Muscle layer of colon (tissue), 2 donors: Measurements from ENCODE around the gene CACNA2D4.

ENCODE experiments used
- H3K27ac ChIP-seq: one replicate; pipeline ENCODE4 v1.7.0; 2013; ENCODE audit warnings: low read depth, mild to moderate bottlenecking, low read length, moderate library complexity
- H3K27me3 ChIP-seq, 2 donors: one replicate each; pipeline ENCODE4 v1.7.0; 2013; ENCODE audit warnings: low read length in 2 of 2, mild to moderate bottlenecking in 2 of 2; ENCODE audit not compliant: insufficient read depth in 2 of 2, control insufficient read depth in 1 of 2
- H3K36me3 ChIP-seq: one replicate; pipeline ENCODE4 v1.7.0; 2013; ENCODE audit warnings: mild to moderate bottlenecking, low read length; ENCODE audit not compliant: insufficient read depth
- H3K4me1 ChIP-seq: one replicate; pipeline ENCODE4 v1.7.0; 2013; ENCODE audit warnings: mild to moderate bottlenecking, low read length; ENCODE audit not compliant: insufficient read depth
- H3K4me3 ChIP-seq, 2 donors: one replicate each; pipeline ENCODE4 v1.7.0; 2013; ENCODE audit warnings: low read length in 2 of 2, low read depth in 1 of 2, mild to moderate bottlenecking in 1 of 2, moderate library complexity in 1 of 2
- H3K9ac ChIP-seq: one replicate; pipeline ENCODE4 v1.7.0; 2013; ENCODE audit warnings: low read length
- H3K9me3 ChIP-seq: one replicate; pipeline ENCODE4 v1.7.0; 2013; ENCODE audit warnings: mild to moderate bottlenecking, low read length
- donor health status: abdominal sarcoma.
- donor health status: Adenocarcinoma of cecum.

The CACNA2D4 gene

DNA sequence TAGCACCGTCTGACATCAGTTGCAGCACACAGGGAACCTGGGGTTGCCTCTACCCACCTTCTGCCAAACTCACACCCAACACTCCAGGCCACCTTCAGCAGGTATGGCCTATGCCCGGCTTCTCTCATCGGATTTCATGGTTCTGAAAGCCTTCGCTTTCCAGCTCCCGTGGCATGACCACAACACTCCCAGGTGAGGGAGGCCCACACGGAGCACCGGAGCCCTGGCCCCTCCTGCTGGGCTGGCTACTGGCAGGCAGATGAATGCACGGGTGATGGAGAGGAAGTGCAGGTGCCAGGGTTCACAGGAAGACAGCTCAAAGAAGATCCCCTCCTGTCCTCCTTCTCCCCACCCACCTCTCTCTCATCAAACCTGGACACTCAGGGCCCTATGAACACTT, 37.2 kb downstream of the CACNA2D4 start:
- Histone ChIP-seq H3K27me3 (no peaks in the 10 kb centered on the region), H3K9me3 (no peaks in the 10 kb centered on the region), H3K27ac (no peak overlapping the region), H3K4me1 (no peaks in the 10 kb centered on the region), H3K9ac (no peak overlapping the region), H3K4me3 (no peak overlapping the region), H3K36me3 (no peaks in the 10 kb centered on the region)

DNA sequence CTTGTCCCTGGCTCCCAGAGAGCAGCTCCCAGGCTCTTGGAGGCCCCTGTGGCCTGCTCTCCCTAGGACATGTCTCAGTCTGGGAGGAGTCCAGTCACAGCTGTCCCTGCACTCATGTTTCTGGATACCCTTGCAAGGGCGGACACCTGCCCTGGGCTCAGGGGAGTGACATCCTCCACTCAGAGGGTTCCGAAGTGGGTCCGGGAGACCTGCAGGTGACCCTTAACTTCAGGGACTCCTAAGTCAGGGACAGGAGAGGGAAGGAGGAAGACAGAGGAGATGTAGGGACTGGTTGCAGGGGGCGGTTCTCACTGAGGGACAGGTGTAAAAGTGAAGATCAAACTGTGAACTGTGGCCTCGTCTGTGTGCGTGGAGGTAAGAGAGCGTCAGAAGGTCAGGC, 37.6 kb downstream of the CACNA2D4 start:
- H3K36me3 ChIP-seq: no peaks in the 10 kb centered on the region
- H3K4me1 ChIP-seq: no peaks in the 10 kb centered on the region
- no peak overlapping the region for H3K27ac ChIP-seq
- H3K9me3 ChIP-seq: no peaks in the 10 kb centered on the region
- no peaks in the 10 kb centered on the region for H3K27me3 ChIP-seq
- no peak overlapping the region for H3K9ac ChIP-seq
- no peak overlapping the region for H3K4me3 ChIP-seq

DNA sequence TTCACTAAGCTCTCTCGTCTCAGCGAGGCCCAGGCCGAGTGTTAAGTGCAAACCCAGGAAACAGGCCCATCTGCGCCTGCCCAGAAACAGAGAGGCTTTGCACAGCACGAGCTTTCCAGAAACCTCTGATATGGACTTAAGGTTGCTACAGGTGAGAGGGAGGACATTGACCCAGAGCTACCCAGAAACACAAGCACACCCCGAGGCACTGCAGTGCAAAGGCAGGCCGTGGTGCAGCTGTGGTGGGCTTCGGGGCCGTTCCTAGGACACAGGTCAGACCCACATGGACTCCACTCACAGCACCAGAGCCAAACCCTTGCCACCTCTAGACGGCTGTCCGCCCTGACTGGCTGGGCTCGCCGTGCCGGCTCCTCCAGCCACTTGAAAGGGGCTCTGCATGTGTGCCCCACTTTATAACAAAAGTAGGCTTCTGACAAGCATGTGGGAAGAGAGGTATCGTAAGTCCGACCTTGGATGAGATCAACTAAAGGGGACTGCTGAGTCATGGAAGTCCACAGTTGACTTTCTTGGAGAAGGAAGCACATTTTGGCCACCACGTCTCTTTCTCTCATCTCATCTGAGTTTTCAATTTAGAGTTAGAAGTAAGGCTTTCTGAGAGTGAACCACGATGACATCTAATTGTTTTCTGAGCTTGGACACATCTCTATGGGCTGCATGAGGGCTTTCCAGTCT, 38.2 kb downstream of the CACNA2D4 start:
- H3K27me3 ChIP-seq: no peaks in the 10 kb centered on the region
- H3K36me3 ChIP-seq: no peaks in the 10 kb centered on the region
- no peak overlapping the region for H3K9ac ChIP-seq
- H3K9me3 ChIP-seq: no peaks in the 10 kb centered on the region
- no peaks in the 10 kb centered on the region for H3K4me1 ChIP-seq
- H3K27ac ChIP-seq: no peak overlapping the region
- H3K4me3 ChIP-seq: no peak overlapping the region

DNA sequence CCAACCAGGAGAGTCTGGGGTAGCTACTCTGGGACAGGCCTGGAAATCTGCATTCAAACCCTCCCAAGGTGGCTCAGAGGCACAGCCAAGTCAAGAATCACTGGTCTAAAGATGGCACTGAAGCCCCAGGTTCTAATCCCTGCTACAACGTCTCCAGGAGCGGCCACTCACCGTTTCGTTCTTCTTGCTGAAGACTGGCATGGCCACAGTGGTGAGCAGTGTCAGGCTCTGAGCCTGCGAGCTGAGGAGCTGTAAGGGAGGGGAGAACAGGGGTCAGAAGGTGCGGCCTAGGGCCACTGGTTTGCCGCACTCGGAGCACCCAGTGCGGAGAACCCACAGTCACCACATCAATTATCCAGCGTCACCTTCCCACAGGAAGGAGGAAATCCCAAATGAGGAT, 38.8 kb downstream of the CACNA2D4 start:
- Histone ChIP-seq H3K27ac (no peak overlapping the region), H3K36me3 (no peaks in the 10 kb centered on the region), H3K9ac (no peak overlapping the region), H3K4me1 (no peaks in the 10 kb centered on the region), H3K9me3 (no peaks in the 10 kb centered on the region), H3K4me3 (no peak overlapping the region), H3K27me3 (no peaks in the 10 kb centered on the region)

DNA sequence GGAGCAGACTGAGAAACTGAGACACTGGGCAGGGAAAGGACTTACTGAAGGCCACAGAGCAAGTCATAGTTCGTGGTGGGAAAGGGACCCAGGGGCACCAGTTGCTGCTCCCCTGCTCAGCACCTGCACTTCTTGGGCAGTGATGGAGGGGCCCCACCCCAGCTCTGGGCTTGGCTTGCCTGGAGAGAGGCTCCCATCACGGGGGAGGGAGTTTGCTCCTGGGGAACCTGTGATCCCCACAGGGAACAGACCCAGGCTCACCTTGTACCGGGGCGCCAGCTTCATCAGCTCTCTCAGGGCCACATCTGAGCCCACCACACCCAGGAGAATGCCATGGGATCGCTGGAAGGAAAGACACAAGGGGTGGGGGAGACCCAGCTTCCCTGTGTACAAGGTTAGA, 39.8 kb downstream of the CACNA2D4 start:
- Histone ChIP-seq H3K4me3 (no peak overlapping the region), H3K36me3 (no peaks in the 10 kb centered on the region), H3K27me3 (no peaks in the 10 kb centered on the region), H3K9ac (no peak overlapping the region), H3K4me1 (no peaks in the 10 kb centered on the region), H3K9me3 (no peaks in the 10 kb centered on the region), H3K27ac (no peak overlapping the region)

DNA sequence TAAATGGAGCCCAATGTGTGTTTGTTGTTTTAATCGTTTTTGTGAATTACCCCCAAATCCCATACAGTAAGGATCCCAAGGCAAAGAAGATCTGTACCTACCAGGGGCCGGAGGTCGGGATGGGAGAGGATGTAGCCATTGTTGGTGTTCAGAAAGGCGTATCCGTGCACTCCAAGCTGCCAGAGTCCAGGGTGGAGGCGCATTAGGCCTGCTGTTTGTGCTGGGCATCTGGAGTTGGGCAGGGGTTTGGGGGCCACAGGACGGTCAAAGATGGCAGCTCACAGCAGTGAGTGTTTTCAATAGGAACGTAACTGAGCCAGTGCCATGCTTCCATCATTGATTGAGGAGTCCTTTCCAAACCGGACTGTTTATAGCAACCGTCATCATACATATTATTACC, 40.2 kb downstream of the CACNA2D4 start:
- H3K4me3 ChIP-seq: no peak overlapping the region
- no peaks in the 10 kb centered on the region for H3K9me3 ChIP-seq
- no peaks in the 10 kb centered on the region for H3K36me3 ChIP-seq
- H3K27me3 ChIP-seq: no peaks in the 10 kb centered on the region
- no peaks in the 10 kb centered on the region for H3K4me1 ChIP-seq
- no peak overlapping the region for H3K27ac ChIP-seq
- no peak overlapping the region for H3K9ac ChIP-seq

DNA sequence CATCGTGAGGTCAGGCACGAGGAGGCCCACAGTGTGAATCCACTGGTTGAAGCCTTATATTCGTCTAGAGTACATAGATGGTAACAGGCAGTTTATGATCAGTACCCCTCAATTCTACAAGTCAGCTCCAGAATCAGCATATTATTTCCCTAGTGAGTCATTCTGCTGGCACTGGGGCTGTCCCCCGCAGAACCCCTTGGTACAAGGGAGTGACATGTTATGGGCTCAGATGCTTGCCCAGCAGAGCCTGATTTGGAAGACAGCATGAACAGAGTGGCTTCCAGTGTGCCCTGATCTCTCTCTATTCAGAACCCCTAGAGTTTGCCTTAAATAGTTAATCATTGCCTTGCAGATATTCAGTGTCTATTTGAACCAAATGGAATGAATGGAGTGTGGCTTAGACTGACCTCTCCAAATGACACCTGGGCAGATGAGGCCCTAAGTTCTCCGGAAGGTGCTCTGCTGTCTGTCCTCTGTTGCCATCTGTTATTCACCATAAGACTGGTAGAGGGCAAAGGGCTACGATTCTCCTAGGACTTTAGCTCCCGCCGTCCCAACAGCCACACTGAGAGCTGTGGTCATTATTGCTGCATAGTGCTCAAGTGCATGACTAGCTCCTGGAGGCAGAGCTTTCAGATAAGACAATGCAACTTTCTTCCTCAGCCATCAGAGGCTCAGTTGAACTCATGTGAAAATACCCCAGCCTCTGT, 41.1 kb downstream of the CACNA2D4 start:
- Histone ChIP-seq H3K4me3 (no peak overlapping the region), H3K9ac (no peak overlapping the region), H3K4me1 (no peaks in the 10 kb centered on the region), H3K9me3 (no peaks in the 10 kb centered on the region), H3K36me3 (no peaks in the 10 kb centered on the region), H3K27ac (no peak overlapping the region), H3K27me3 (no peaks in the 10 kb centered on the region)

DNA sequence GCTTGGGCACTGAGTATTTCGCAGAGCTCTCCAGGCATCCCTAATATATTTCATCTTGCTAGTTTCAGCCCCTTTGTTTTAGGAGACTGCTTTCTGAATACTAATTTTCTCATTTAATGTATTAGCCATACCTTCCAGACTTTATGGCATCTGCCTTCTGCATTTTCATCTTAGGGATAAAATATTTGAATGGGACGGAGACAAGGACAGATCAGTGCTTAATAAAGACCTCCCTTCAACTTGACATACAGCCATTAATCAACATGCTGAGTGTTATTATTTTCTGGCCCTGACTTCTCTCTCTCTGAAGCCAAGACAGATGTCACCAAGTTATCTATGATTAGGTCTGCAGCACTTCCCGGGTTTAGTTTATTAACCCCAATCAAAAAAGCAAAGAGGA, 42.4 kb downstream of the CACNA2D4 start:
- Histone ChIP-seq H3K4me3 (no peak overlapping the region), H3K27me3 (no peaks in the 10 kb centered on the region), H3K4me1 (no peaks in the 10 kb centered on the region), H3K27ac (no peak overlapping the region), H3K9ac (no peak overlapping the region), H3K9me3 (no peaks in the 10 kb centered on the region), H3K36me3 (no peaks in the 10 kb centered on the region)

DNA sequence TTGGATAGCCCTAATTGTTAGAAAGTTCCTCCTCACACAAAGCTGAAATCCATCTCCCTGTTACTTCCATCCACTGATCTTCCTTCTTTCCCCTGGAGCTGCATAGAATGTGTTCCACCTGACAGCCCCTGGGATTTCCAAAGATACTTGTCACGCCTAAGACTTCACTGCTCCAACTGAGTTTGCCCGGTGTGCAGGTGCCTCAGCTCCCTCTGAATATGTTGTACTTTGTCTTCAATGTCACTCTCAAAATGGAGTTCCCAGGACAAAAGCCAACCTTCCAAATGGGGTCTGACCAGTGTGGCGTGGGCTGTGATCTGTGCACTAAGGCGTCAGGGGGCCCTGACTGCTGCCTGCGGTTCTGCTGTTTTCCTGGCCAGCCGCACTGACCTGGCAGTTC, 42.8 kb downstream of the CACNA2D4 start:
- no peaks in the 10 kb centered on the region for H3K27me3 ChIP-seq
- H3K36me3 ChIP-seq: no peaks in the 10 kb centered on the region
- no peaks in the 10 kb centered on the region for H3K9me3 ChIP-seq
- H3K27ac ChIP-seq: no peak overlapping the region
- H3K4me3 ChIP-seq: no peak overlapping the region
- no peaks in the 10 kb centered on the region for H3K4me1 ChIP-seq
- no peak overlapping the region for H3K9ac ChIP-seq

DNA sequence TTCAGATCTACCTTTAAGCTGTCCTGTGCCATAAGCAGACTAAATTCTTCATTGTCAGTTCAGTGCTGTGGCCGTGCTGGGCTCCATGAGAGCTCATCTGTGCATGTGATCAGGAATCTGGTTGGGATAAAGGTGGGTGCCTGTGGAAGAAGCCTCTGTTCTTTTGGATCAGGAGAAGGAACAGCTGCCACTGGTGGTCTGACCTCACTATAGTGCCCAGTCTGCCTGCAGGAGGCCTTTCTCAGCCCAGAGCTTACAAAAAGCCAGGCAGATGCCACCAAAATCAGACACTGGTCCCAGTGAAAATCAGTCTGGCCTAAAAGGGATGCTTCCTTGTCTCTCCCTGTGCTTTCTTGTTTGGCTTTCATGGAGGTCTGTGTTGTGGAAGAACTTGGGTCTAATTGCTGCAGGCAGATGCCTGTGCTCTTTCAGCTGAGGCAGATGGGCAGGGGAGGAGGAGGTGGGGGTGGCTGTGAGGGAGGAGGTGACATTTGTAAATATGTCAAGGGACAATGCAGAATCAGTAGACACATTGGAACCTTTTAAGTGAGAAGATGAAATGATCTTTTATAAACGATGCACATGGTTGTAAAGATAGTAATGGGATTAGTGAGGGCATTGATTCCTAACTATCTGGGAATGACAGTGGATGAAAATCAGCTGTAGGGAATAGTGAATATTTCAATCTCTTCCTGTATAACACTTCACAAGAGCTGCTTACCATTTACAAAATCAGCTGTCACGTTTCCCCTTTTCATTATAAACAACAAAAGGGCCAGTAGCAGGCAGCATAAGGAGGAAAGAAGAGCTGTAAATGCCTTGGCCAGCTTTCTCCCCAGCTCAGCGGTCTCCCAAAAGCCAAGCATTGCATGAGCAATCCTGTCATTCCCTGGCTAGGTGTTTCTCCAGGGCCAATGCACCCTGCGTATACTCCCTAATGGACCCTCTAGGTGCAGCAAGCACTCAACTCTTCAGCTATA, 44.6 kb downstream of the CACNA2D4 start:
- Histone ChIP-seq H3K9ac (no peak overlapping the region), H3K9me3 (peaks cover 3% of the 10 kb centered on the region), H3K36me3 (no peaks in the 10 kb centered on the region), H3K27me3 (no peaks in the 10 kb centered on the region), H3K27ac (no peak overlapping the region), H3K4me1 (no peaks in the 10 kb centered on the region), H3K4me3 (no peak overlapping the region)

DNA sequence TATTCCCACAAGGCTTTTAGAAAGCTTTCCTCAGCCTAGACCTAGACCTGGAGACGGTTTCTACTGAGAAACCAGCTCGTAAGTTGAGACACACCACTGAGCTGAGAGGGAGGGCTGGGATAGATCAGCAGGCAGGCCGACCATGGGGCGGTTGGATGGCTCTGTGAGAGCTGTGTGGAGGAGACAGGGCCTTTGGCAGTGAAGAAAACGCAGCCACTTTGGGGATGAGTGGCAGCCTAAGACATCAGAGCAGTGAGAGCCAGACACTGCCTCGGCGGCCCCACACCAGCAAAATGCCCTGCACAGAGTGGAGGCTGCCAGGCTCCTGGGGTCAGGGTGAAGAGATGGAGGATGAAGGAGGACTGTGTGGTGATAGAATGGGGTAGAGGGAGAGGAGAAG, 46.0 kb downstream of the CACNA2D4 start:
- Histone ChIP-seq H3K9me3 (peaks cover 3% of the 10 kb centered on the region), H3K27ac (no peak overlapping the region), H3K9ac (no peak overlapping the region), H3K4me3 (no peak overlapping the region), H3K4me1 (no peaks in the 10 kb centered on the region), H3K36me3 (no peaks in the 10 kb centered on the region), H3K27me3 (no peaks in the 10 kb centered on the region)
